AG08396 (cell line): Measurements from ENCODE around the gene PSKH1.
"Not testable (repeated sequence)": the region's sequence is repeated elsewhere in the genome, so short reads cannot be mapped to it uniquely, and the experiment has no call there.

Experiments used
- DNase-seq: peaks from one replicate; pipeline ENCODE4 v3.0.0; 2012; ENCODE audit warnings: low spot score, mixed read lengths

PSKH1 gene

GRCh38 chr16:67961551-67961957, 68.5 kb downstream of the PSKH1 start:
- DNase-seq = no peak

- DNase-seq = no peak
Measured at GRCh38 chr16:67962135-67962534, 69.1 kb downstream of the PSKH1 start.

GRCh38 chr16:67963292-67963661, 70.2 kb downstream of the PSKH1 start:
- DNase-seq = no peak

DNA sequence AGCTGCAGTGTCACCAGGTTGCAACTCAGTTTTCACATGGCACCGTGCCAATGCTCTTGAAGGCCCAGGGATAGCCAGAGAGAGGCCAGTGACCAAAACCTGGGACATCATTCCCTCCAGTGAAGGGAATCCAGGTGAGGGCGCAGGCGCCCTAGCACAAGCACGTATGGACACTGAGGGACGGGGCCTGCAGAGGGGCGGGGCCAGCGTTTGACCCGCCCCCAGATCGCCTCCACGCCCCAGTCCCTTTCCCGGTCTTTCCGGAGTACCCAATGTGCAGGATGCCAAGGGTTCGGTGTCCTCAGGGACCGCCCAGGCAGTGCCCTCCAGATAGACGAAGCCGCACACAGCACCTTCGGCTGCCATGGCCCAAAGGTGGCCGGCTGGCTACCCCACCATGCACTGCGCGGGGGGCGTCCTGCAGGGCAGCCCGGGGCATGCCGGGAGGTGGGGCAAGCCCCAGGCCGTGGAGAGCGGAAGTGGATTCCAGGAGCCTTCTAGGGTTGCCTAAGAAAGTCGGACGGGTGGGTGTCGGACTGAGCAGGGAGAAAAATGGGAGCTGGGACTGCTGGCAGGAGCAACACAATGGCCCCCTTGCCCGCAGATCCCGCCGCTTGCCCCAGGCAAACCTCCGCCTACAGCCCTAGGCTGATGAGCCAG, 70.7 kb downstream of the PSKH1 start:
- no peak for DNase-seq

- no peak for DNase-seq
Measured at GRCh38 chr16:67964477-67965131, 71.5 kb downstream of the PSKH1 start.

DNA sequence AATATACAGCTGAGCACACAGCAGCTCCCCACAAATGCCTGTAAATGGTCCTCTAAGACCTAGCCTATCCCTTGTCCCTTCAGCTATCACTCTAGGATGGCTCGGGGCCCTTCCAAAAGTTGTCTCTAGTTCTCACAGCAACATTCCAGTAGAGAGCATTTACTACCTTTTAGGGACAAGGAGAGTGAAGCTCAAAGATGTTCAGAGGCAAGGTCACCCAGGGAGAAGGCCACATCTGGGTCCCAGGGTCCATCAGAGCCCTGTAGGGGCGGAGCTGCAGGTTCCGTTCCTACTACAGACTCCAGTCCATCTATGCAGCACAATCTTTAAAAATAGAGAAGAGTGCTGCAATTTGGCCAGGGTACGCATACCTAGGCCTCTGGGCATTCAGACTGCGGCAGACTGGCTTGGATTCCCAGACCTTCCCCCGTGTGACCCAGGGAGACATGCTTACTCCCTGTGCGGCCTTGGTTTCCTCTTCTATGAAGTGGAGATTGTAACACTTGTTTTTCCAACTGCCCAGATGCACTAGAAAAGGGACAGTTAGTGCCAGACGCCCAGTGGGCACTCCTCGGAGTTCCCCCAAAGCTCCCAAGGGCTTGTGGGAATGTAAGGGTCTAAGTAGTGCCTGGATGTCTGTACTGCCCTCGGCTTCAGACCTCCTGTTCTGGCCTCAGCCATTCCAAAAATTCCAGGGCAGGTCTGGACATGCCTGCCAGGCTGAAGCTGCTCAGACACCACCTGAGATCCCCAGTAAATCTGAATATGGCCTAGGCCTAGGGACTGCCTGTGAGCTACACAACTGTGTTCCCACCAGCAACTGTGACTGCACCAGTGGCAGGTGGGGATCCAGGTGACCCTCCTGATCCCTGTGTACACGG, 72.9 kb downstream of the PSKH1 start:
- DNase-seq = no peak

DNA sequence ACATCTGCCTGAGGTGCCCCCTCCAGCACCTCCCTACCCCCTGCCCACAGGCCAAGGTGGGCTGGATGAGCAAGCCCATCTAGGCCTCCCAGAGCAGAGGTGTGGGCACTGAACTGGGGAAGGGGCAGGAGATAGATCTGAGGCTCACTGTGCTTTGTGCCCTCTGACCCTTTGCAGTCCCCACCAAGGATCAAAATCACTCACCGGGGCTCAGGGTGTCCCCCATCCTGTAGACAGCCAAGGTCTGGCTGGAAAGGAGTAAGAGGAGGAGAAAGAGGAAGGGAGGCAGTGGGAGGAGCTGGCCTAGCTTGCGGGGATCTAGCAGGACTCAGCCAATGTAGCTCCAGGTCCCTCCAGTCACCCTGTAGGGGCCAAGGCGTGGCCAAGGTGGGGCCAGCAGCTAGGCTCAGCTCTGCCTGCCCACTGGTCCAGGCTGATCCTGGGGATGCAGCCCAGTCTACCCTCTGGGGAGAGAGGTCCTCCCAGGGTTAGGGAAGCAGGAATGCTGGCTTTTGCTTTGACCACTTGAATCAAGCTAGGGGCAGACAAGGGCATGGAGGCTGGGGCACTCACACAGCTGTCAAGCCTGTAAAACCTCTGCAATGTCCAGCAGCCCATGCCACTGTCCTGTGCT, 73.6 kb downstream of the PSKH1 start:
- peak; percentile 80 for DNase-seq

GRCh38 chr16:67967183-67967957, 74.3 kb downstream of the PSKH1 start:
- DNase-seq = no peak

GRCh38 chr16:67967958-67968399, 74.9 kb downstream of the PSKH1 start:
- peak; percentile 81 for DNase-seq

DNA sequence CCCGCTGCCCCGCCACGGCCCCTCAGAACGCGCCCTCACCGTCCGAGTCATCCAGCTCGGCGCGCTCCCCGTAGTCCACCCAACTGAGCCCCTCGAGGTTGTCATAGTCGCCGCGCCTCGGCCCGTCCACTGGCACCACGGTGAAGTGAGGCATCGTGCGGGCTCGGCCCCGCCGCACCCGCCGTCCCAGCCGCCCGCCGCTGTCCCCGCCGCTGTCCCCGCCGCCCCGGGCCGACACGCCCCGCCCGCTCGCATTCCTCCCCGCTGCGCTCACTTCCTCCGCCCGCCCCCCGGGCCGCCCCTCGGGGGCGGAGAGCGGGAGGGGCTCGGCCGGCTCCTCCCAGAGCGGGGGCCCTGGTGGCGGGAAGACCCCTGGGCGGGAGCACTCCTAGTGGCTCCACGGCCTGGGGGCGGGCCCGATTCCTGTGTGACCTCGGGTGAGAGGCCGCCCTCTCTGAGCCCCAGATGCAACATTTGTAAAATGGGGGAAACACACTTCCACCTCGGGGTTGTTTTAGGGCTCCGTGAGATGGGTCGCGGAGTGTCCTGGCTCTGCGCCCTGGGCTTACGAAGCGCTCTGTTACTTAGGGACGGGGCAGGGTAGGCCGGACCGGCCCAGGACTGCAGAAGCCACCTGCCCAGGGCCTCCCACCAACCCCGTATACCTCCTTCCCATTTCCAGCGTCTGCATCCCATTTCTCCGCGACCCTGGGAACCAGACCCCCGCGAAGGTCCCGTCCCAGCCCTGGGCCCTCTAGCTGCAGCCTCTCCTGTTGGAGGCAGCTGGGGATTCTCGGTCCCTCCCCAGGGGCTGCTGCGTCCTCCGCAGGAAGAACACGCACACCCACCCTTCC, 75.6 kb downstream of the PSKH1 start, which contains the start of gene SLC12A4:
Gene SLC12A4 (minus strand): TSS at position 238 of the 854 bp plus-strand sequence. CDS start 84 bp downstream, at position 154.
- peak; percentile 97 for DNase-seq

- no peak for DNase-seq
Measured at GRCh38 chr16:67969254-67970039, 76.4 kb downstream of the PSKH1 start.

- no peak for DNase-seq
Measured at GRCh38 chr16:67971111-67971510, 78.1 kb downstream of the PSKH1 start.

- DNase-seq = not testable (repeated sequence)
Measured at GRCh38 chr16:67972285-67972684, 79.2 kb downstream of the PSKH1 start.

GRCh38 chr16:67975321-67976105, 82.5 kb downstream of the PSKH1 start:
- DNase-seq = no peak

GRCh38 chr16:67976205-67976604, 83.2 kb downstream of the PSKH1 start:
- DNase-seq = no peak

- no peak for DNase-seq
Measured at GRCh38 chr16:67977005-67977404, 84.0 kb downstream of the PSKH1 start.

- no peak for DNase-seq
Measured at GRCh38 chr16:67977469-67978227, 84.6 kb downstream of the PSKH1 start.
